ENCODE data around the gene CABP2. TPM values are rescaled to one million over a fixed set of nuclear protein-coding genes. Genes with fewer than 3 reads are reported as not detected.

The CABP2 gene
- total and polyA plus RNA-seq, 10 of the 15 experiments (the other 5 are each of a cell fraction or from before 2014, with no cell fraction given): not detected

GRCh38 chr11:67507242-67507863, 15.9 kb downstream of the CABP2 start:
- RAD21 ChIA-PET (ENCODE audit: unreplicated experiment): interaction anchor here (1.1 to 1.2 kb wide), 5 partner anchors 39 to 152 kb away, joined by 3 to 5 read pairs (median 4); partner anchors contain the start of genes PPP1CA, RAD9A and TBC1D10C
- Histone ChIP-seq H3K27ac (ENCODE audit: control insufficient read depth, insufficient read depth) (peak overlapping the region; percentile 74), H3K27me3 (replicated peaks in 1 of 2; ENCODE audit: control insufficient read depth in 2 of 2, insufficient read depth in 2 of 2, low read length in 1 of 2) (no peaks in the 10 kb centered on the region; a peak in 1 of 4 replicates), H3K36me3 (ENCODE audit: control insufficient read depth in 2 of 2, insufficient read depth in 2 of 2, low read length in 1 of 2) (no peaks in the 10 kb centered on the region; a peak in 1 of 4 replicates), H3K4me1 (ENCODE audit: control insufficient read depth, insufficient read depth, low read length) (peaks cover 27% of the 10 kb centered on the region), H3K79me2 (ENCODE audit: control insufficient read depth, insufficient read depth, low read length) (peaks cover 32% of the 10 kb centered on the region), H3K4me2 (ENCODE audit: control insufficient read depth, insufficient read depth) (peak overlapping the region; percentile 99), H2AFZ (ENCODE audit: control insufficient read depth, low read depth, low read length) (peak overlapping the region; percentile 90), H3K9me3 (replicated peaks; ENCODE audit: control insufficient read depth, insufficient read depth, low read length) (no peaks in the 10 kb centered on the region), H3K9ac (ENCODE audit: control insufficient read depth, insufficient read depth, low read length) (peak overlapping the region; percentile 60), H3K4me3 (peak overlapping the region; percentile 82), H4K20me1 (ENCODE audit: control insufficient read depth, insufficient read depth) (no peaks in the 10 kb centered on the region)
- DNase-seq (ENCODE audit: low read depth, low spot score) (no peak), FAIRE-seq (no peak), ATAC-seq (no peak)
- CTCF ChIA-PET: interaction anchor here (0.5 to 1.5 kb wide), 5 partner anchors 70 to 123 kb away, joined by 3 to 7 read pairs (median 3); partner anchors contain the start of genes PPP1CA, PTPRCAP and RAD9A
- SMC1A ChIA-PET (ENCODE audit: uncharacterized antibody, unreplicated experiment): interaction anchor here (0.8 to 4.3 kb wide), 2 partner anchors 21 to 106 kb away, joined by 4 to 23 read pairs; partner anchors contain the start of gene PPP1CA
- POLR2A ChIA-PET: interaction anchor here (1.2 kb wide), 1 partner anchor 70 kb away, joined by 4 read pairs; the partner anchor contains the start of gene PTPRCAP
- intact Hi-C loops (cut with micrococcal nuclease; ENCODE audit: unreplicated experiment) (loop anchor here (2.0 to 5.0 kb wide), 5 partner anchors 21 to 151 kb away; partner anchors contain the start of gene PTPRCAP), in situ Hi-C loops (cut with MboI) (no loop called here)
- WGBS (ENCODE audit: insufficient coverage, insufficient replicate concordance, low lambda C conversion rate, missing lambda C conversion rate): 7% methylated on average over 33 of the region's 33 CpGs
- no TSS peak for BruUV-seq (replicated peaks)
- TF ChIP-seq NR2F1 (conservative IDR thresholded peaks at IDR 0.05): 0 out of 2 replicates have a peak, but pooled peaks have one; percentile 4
- TF ChIP-seq, protein P1, sequence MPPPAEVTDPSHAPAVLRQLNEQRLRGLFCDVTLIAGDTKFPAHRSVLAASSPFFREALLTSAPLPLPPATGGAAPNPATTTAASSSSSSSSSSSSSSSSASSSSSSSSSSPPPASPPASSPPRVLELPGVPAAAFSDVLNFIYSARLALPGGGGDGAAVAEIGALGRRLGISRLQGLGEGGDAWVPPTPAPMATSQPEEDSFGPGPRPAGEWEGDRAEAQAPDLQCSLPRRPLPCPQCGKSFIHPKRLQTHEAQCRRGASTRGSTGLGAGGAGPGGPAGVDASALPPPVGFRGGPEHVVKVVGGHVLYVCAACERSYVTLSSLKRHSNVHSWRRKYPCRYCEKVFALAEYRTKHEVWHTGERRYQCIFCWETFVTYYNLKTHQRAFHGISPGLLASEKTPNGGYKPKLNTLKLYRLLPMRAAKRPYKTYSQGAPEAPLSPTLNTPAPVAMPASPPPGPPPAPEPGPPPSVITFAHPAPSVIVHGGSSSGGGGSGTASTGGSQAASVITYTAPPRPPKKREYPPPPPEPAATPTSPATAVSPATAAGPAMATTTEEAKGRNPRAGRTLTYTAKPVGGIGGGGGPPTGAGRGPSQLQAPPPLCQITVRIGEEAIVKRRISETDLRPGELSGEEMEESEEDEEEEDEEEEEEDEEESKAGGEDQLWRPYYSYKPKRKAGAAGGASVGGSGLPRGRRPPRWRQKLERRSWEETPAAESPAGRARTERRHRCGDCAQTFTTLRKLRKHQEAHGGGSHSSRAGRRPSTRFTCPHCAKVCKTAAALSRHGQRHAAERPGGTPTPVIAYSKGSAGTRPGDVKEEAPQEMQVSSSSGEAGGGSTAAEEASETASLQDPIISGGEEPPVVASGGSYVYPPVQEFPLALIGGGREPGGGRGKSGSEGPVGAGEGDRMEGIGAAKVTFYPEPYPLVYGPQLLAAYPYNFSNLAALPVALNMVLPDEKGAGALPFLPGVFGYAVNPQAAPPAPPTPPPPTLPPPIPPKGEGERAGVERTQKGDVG (CRISPR knock-in tag; IDR thresholded peaks at IDR 0.05): peak; percentile 25; the same call in 1 of the 2 replicates
- TF ChIP-seq TCF12 (IDR thresholded peaks at IDR 0.05; ENCODE audit: low read depth, low read length): no peak
- TF ChIP-seq CEBPZ (IDR thresholded peaks at IDR 0.05; ENCODE audit: low read depth, low read length): no peak
- TF ChIP-seq, protein P2, sequence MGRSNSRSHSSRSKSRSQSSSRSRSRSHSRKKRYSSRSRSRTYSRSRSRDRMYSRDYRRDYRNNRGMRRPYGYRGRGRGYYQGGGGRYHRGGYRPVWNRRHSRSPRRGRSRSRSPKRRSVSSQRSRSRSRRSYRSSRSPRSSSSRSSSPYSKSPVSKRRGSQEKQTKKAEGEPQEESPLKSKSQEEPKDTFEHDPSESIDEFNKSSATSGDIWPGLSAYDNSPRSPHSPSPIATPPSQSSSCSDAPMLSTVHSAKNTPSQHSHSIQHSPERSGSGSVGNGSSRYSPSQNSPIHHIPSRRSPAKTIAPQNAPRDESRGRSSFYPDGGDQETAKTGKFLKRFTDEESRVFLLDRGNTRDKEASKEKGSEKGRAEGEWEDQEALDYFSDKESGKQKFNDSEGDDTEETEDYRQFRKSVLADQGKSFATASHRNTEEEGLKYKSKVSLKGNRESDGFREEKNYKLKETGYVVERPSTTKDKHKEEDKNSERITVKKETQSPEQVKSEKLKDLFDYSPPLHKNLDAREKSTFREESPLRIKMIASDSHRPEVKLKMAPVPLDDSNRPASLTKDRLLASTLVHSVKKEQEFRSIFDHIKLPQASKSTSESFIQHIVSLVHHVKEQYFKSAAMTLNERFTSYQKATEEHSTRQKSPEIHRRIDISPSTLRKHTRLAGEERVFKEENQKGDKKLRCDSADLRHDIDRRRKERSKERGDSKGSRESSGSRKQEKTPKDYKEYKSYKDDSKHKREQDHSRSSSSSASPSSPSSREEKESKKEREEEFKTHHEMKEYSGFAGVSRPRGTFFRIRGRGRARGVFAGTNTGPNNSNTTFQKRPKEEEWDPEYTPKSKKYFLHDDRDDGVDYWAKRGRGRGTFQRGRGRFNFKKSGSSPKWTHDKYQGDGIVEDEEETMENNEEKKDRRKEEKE (IDR thresholded peaks at IDR 0.05): no peak
- TF ChIP-seq SP1 (IDR thresholded peaks at IDR 0.05; ENCODE audit: low read depth, low read length): no peak
- TF ChIP-seq POLR2AphosphoS2 (IDR thresholded peaks at IDR 0.05; ENCODE audit: low read depth, low read length): no peak
